T-helper 22 cell (primary cell): ENCODE measurements around the gene HOXB13.

Experiments
- DNase-seq: peaks from one replicate; pipeline ENCODE4 v3.0.0-alpha.2; 2020; ENCODE audit warnings: low read depth

Gene HOXB13

DNA sequence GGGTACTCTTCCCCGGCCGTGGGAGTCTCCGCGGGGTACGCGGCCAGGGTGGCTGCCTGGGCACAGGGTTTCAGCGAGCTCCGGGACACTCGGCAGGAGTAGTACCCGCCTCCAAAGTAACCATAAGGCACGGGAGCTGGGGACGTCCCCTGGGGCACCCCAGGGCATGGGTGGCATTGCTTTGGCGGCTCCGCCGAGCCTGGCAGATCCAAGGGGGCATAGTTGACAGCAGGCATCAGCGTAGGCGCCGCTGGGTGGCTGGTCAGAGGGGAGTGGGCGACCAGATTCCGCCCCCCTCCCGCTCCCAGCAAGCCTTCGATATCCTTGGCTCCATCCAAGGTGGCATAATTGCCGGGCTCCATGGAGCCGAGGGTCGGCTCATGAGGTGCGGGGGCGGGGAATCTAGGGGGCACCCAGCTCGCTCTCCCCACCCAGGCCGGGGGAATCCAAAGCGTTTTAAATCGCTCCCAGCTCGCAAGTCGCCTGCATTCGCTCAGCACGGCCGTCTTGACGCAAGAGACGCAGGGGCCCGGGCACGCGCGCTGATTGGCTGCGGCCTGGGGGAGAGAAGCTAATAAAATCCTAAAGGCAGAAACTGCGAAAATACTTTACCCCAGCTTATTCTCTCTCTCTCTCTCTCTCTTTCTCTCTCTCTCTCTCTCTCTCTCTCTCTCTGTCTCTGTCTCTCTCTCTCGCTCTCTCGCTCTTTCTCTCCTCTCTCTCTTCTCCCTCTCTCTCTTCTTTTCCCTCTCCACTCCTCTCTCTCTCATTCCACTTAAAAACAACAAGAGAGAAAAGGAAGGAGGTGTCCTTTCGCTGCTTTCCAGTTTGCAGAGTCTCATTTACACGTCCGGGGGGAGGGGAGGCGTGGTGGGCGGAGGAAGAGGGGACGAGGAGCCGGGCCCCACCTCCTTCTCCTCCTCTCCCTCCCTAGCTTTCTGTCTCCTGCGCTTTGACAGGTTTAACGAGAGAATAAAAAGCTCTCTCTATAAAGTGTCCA, at the start of gene HOXB13:
HOXB13 (minus strand) TSS at position 519 of the 1,000 bp plus-strand sequence; CDS start at position 362, 157 bp downstream.
- peak; percentile 25 for DNase-seq

- DNase-seq: no peak
These were observed 48.1 kb upstream of the HOXB13 start for GRCh38 chr17:48776602-48777001.

DNA sequence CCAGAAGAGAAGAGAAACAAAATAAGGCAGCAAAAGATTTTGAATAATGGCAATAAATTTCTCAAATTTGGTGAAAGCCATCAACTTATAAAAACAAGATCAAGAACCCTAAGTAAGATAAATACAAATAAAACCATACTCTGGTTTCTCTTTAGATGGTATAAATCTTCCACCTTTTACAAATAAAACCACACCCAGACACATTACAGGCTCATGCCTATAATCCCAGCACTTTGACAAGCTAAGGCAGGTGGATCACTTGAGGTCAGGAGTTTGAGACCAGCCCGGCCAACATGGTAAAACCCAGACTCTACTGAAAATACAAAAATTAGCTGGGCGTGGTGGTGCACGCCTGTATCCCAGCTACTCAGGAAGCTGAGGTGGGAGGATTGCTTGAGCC, 44.7 kb upstream of the HOXB13 start:
- no peak for DNase-seq

DNA sequence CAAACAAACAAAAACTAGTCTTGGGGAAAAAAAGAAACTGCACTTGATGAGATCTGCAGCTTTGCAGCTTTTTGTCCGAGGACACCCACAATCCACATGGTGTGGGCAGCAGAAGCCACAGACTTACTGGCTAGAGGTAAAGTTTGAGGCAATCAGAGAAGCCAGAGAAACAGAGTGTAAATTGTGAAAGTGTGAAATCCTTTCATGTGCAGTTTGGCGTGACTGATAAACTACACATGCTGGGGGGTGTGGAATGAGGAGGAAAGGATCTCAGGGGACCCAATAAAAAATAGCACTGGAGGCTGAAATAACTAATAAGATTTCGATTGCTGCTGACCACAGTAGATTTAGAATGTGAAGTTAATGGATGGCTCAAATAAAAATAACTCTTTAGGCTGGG, 42.4 kb upstream of the HOXB13 start:
- DNase-seq: no peak

- DNase-seq: no peak
These were observed 40.6 kb upstream of the HOXB13 start for GRCh38 chr17:48769009-48769675.

- no peak for DNase-seq
These were observed 38.8 kb upstream of the HOXB13 start for GRCh38 chr17:48767263-48767774.

GRCh38 chr17:48761114-48761513, 32.6 kb upstream of the HOXB13 start:
- DNase-seq: no peak

DNA sequence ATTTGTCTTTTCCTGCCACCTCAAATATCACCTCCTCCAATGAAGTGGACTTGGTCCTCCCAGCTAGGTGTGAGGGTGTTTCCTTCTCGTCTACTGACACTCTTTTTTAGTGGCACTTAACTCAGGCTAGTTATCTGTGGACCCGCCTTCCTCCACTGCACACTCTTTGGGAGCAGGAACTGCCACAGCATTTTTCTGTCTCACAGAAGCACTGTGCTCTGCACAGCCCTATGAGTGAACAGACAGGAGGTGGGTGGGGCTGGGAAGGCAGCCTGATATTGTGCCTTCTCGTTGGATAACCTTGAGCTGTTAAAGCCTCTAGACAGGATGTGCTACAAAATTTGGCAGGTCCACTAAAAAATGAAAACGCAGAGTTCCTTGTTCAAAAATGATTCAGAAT, 31.9 kb upstream of the HOXB13 start:
- no peak for DNase-seq

GRCh38 chr17:48759288-48759687, 30.7 kb upstream of the HOXB13 start:
- no peak for DNase-seq

GRCh38 chr17:48757524-48757961, 29.0 kb upstream of the HOXB13 start:
- DNase-seq: no peak

- no peak for DNase-seq
These were observed 28.3 kb upstream of the HOXB13 start for GRCh38 chr17:48756830-48757251.

DNA sequence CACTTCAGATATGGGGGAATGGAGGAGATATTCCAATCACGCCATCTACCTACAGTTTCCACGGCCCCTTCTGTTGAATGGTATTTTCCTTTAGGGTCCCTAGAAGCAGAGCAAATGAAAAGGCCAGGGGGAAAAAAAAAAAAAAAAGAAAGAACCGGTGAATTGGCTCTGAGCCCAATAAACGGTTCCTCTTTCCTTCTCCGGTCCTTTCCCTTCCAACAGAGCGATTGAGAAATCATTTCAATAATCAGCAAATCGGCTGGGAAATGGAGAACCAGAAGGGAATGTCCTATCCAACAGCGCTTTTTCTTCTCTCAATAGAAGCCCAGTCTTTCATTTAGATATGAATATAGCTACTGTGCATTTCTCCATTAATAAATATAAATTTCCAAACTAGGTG, 26.8 kb upstream of the HOXB13 start:
- DNase-seq: no peak

DNA sequence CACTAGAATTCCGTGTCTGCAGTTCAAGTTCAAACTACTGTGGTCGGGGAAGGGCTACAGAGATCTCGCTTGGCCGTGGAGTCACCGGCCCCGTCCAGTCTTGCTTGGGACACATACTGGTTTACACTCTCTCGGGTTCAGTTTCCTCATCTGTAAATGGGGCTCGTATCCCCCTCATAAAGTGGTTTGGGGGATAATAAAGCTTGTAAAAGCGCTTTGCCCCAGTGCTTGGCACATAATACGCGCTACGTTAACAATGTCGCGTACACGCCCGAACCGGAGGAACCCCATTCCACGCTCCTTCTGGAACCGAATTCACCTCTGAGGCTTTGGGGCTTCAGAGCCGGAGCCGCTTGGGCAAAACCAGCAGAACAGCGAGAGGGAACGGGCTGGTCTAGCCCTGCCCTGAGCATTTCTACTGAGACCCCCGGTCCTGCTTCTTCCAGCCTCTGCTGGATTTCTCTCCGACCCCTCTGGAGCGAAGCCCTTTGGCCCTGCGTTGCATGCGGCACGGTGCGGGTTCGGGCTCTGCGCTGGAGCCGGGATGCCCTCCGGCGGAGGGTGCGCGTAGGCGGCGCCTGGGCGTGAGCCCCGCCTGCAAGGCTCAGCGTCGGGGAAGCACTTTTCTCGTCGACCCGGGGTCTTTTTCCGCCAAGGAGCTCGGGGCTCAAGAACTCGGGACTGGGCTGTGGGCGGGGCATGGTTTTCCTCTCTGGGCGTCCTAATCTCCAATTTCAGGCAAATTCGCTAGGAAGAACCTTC, 26.1 kb upstream of the HOXB13 start:
- DNase-seq: no peak

DNA sequence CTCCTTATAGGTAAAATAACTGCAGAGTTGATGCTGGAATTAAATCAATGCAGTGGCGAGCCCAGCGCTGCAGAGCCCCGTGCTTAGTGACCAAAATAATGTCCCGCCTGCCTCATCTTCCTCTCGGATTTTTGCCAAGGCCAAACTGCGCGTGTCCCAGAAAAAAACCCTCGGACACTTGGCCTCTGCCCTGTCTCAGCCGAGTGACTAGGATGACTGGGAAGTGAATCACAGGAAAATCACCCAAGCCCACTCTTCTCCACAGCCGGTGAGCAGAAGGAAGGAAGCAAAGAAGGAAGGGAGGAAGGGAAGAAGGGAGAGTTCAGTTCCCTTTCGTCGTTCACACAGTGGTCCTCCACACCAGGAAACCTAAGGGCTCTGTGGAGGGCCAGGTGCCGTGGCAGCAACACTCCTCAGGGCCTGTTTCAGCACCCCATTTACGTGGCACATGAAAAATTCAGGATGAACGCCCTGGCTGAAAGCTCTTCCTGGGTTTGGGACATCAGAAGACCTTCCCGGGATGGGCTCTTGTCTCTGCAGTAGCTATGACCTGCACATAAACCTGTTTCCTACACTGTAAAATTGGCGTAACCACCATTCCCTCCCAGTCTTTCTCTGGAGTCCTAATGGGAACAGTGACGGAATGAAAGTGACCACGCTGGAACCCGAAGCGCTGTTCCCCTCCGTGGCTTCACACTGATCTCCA, 25.4 kb upstream of the HOXB13 start:
- no peak for DNase-seq

DNA sequence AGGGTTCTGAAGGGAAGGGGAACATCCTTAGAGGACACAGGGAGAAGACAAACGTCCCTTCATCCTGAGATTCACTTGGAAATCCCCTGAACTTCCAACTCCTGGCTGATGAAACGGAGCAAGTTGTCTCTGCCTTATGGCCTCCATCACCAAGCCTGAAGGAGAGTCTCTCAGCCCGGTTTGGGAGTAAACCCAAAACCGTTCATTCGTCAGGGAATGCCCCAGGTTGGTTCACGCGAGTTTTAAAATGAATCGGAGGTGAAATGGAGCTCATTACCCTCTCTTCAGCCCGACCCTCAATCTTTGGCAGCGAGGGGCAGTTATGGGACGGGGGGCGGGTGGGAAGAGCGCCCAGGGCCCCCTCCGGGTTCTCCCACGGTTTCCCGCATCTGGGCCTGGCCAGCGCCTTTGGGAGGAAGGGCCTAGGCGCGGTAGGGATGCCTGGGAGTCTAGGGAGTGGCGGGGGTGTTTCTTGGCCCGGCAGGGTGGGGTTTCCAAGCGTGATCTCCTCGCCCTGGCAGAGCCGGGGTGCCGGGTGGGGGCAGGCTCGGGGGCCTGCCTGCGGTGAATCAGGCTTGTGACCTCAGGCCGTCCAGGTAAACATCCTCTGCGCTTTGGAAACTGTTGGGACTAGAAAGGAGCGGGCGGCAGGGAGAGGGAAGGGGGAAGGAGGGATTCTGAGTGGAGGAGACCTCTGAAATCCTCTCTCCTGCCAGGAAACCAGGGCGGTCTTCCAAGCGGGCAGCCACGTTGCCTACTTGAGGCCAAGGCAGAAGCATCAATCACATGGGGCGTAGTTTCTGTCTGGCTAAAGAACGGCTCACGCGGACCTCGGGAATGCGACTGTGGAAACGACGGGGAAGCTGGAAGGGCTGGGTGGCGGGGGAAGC, 24.1 kb upstream of the HOXB13 start:
- DNase-seq: no peak

- no peak for DNase-seq
These were observed 23.3 kb upstream of the HOXB13 start for GRCh38 chr17:48751733-48752398.

DNA sequence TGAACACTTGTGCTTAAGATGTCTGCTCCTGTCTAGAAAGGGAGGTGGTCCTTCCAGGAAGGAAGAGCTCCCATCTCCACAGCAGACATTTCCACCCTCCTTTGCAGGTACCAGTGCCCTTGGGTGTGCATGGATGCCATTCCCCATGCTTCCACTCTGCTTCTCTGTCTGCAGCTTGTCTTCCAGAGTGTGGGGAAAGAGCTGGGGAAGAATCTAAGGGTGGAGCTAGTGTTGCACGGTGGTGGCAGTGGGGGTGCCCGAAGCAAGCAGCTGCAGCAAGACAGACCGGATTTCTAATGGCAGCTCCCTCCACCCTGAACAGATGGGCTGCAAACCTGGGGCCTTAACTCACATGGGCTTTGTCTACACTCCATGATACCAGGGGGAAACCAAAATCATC, 22.6 kb upstream of the HOXB13 start:
- no peak for DNase-seq

GRCh38 chr17:48749621-48750553, 21.3 kb upstream of the HOXB13 start:
- no peak for DNase-seq
